ENCODE results near the gene TPSAB1.

DNA sequence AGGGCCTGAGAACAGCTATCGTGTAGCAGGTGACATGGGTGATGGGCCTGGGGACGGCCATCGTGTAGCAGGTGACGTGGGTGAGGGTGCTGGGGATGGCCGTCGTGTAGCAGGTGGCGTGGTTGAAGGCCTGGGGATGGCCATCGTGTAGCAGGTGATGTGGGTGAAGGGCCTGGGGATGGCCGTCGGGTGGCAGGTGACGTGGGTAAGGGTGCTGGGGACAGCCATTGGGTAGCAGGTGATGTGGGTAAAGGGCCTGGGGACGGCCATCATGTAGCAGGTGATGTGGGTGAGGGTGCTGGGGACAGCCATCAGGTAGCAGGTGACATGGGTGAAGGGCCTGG is 30.8 kb downstream of the TPSAB1 start:
- TF ChIP-seq, protein P1, sequence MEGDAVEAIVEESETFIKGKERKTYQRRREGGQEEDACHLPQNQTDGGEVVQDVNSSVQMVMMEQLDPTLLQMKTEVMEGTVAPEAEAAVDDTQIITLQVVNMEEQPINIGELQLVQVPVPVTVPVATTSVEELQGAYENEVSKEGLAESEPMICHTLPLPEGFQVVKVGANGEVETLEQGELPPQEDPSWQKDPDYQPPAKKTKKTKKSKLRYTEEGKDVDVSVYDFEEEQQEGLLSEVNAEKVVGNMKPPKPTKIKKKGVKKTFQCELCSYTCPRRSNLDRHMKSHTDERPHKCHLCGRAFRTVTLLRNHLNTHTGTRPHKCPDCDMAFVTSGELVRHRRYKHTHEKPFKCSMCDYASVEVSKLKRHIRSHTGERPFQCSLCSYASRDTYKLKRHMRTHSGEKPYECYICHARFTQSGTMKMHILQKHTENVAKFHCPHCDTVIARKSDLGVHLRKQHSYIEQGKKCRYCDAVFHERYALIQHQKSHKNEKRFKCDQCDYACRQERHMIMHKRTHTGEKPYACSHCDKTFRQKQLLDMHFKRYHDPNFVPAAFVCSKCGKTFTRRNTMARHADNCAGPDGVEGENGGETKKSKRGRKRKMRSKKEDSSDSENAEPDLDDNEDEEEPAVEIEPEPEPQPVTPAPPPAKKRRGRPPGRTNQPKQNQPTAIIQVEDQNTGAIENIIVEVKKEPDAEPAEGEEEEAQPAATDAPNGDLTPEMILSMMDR (IDR thresholded peaks at IDR 0.05; ENCODE audit: insufficient read depth, low read length, poor library complexity, severe bottlenecking) = no peak
- no peak for TF ChIP-seq EZH2phosphoT487 (conservative IDR thresholded peaks at IDR 0.05; ENCODE audit: low read length)

Measured in SU-DHL-6 (cell line).